SK-N-SH (cell line): ENCODE data around the gene ITGBL1. TPM values are rescaled to one million over a fixed set of nuclear protein-coding genes. Genes with fewer than 3 reads are reported as not detected.

Source experiments
- CTCF ChIA-PET: fragments of 300-600, 350-600 bp; formaldehyde crosslinking; extraction: SDS; loops from one replicate; lab custom pipeline; 2021; lab: Yijun Ruan, JAX
- POLR2A ChIA-PET: fragments of 350-600 bp; sonication (Branson Sonifier 250); formaldehyde crosslinking; extraction: SDS; loops from one replicate; lab custom pipeline; 2020; ENCODE audit warnings: antibody characterized with exemption, inconsistent platforms; lab: Yijun Ruan, JAX
- DNase-seq: peaks from one replicate; pipeline ENCODE4 v3.0.0; 2012
- H2AFZ ChIP-seq: fragments of 200-600 bp; sonication (generic); 2 replicates; pipeline ENCODE4 v1.8.1; 2016; ENCODE audit warnings: antibody characterized with exemption, mild to moderate bottlenecking, low read depth
- H3F3A ChIP-seq: fragments of 200-600 bp; sonication (generic); replicated peaks from 2 replicates; pipeline ENCODE3; 2016; ENCODE audit warnings: antibody characterized with exemption, mild to moderate bottlenecking; ENCODE audit not compliant: insufficient read depth
- H3K27ac ChIP-seq, 2 experiments: fragments of 200-500 bp in 1 of 2; fragments of 200-600 bp in 1 of 2; sonication (Bioruptor generic) in 1 of 2; sonication (generic), shearing (Covaris generic) in 1 of 2; 2 replicates each; pipeline versions ENCODE4 v1.5.1 to v1.6.1; 2014 to 2016; ENCODE audit warnings: low read depth in 2 of 2, inconsistent platforms in 1 of 2, low read length in 1 of 2, mild to moderate bottlenecking in 1 of 2, mixed read lengths in 1 of 2
- H3K27me3 ChIP-seq: fragments of 200-600 bp; sonication (generic), shearing (Covaris generic); 2 replicates; pipeline ENCODE4 v1.6.1; 2016; ENCODE audit warnings: mixed run types; ENCODE audit not compliant: insufficient read depth
- H3K36me3 ChIP-seq, 2 experiments: fragments of 200-500 bp in 1 of 2; fragments of 200-600 bp in 1 of 2; sonication (Bioruptor generic) in 1 of 2; sonication (generic) in 1 of 2; replicated peaks in 1 of 2; 2 replicates each; pipeline versions ENCODE3 to v1.5.1; 2014 to 2016; ENCODE audit warnings: low read length in 1 of 2, mild to moderate bottlenecking in 1 of 2; ENCODE audit not compliant: insufficient read depth in 2 of 2, control insufficient read depth in 1 of 2
- H3K4me1 ChIP-seq, 2 experiments: fragments of 200-500 bp in 1 of 2; fragments of 200-600 bp in 1 of 2; sonication (Bioruptor generic) in 1 of 2; sonication (generic), shearing (Covaris generic) in 1 of 2; 2 replicates each; pipeline versions ENCODE4 v1.5.1 to v1.6.1; 2014 to 2016; ENCODE audit warnings: low read depth in 1 of 2, low read length in 1 of 2, mixed run types in 1 of 2; ENCODE audit not compliant: insufficient read depth in 2 of 2, control insufficient read depth in 1 of 2
- H3K4me2 ChIP-seq: fragments of 200-600 bp; sonication (generic), shearing (Covaris generic); 2 replicates; pipeline ENCODE4 v1.6.1; 2017; ENCODE audit warnings: mixed run types
- H3K4me3 ChIP-seq, 2 experiments: fragments of 200-500 bp in 1 of 2; fragments of 200-600 bp in 1 of 2; sonication (Bioruptor generic) in 1 of 2; sonication (generic), shearing (Covaris generic) in 1 of 2; 2 replicates each; pipeline versions ENCODE4 v1.5.1 to v1.8.1; 2014 to 2016; ENCODE audit warnings: low read depth in 2 of 2, inconsistent platforms in 1 of 2, low read length in 1 of 2, mild to moderate bottlenecking in 1 of 2, mixed read lengths in 1 of 2, moderate library complexity in 1 of 2
- H3K79me2 ChIP-seq: fragments of 200-600 bp; sonication (generic); 2 replicates; pipeline ENCODE4 v1.8.1; 2017; ENCODE audit warnings: mild to moderate bottlenecking; ENCODE audit not compliant: insufficient read depth
- H3K9ac ChIP-seq: fragments of 200-600 bp; sonication (generic); 2 replicates; pipeline ENCODE4 v1.6.1; 2017; ENCODE audit warnings: mixed run types
- H3K9me2 ChIP-seq: fragments of 200-600 bp; sonication (generic); 2 replicates; pipeline ENCODE4 v1.6.1; 2017; ENCODE audit warnings: mixed run types
- H3K9me3 ChIP-seq: fragments of 200-600 bp; sonication (generic); 2 replicates; pipeline ENCODE4 v1.6.1; 2017; ENCODE audit warnings: mixed run types, mild to moderate bottlenecking, moderate library complexity
- H4K20me1 ChIP-seq: fragments of 200-600 bp; sonication (generic); 2 replicates; pipeline ENCODE4 v1.6.1; 2017; ENCODE audit warnings: mild to moderate bottlenecking, mixed run types; ENCODE audit not compliant: insufficient read depth
- CHD2 ChIP-seq: fragments of 150-350 bp; IDR thresholded peaks from 2 replicates; pipeline ENCODE4 v1.6.1; 2018; ENCODE audit warnings: low read length; ENCODE audit not compliant: partially characterized antibody
- ELF1 ChIP-seq: IDR thresholded peaks from 2 replicates; pipeline ENCODE4 v1.4.0; 2012
- FOSL2 ChIP-seq: IDR thresholded peaks from 2 replicates; pipeline ENCODE4 v1.4.0; 2012; ENCODE audit warnings: low read depth, mild to moderate bottlenecking, moderate library complexity, borderline replicate concordance
- FOXJ3 ChIP-seq: sonication (generic); formaldehyde crosslinking; IDR thresholded peaks from 2 replicates; pipeline ENCODE4 v1.5.1; 2020; ENCODE audit warnings: mild to moderate bottlenecking, missing genetic modification reagents
- FOXM1 ChIP-seq: IDR thresholded peaks from 2 replicates; pipeline ENCODE4 v1.4.0; 2012; ENCODE audit warnings: low read depth, mild to moderate bottlenecking
- GABPA ChIP-seq: IDR thresholded peaks from 2 replicates; pipeline ENCODE4 v1.4.0; 2012; ENCODE audit warnings: low read depth, mild to moderate bottlenecking
- JUND ChIP-seq: IDR thresholded peaks from 2 replicates; pipeline ENCODE4 v1.4.0; 2012
- MEF2A ChIP-seq: IDR thresholded peaks from 2 replicates; pipeline ENCODE4 v1.4.0; 2012; ENCODE audit warnings: low read depth, borderline replicate concordance
- MXI1 ChIP-seq: IDR thresholded peaks from 2 replicates; pipeline ENCODE4 v1.6.1; 2012; ENCODE audit warnings: mild to moderate bottlenecking, low read depth, low read length, improper control_type of control experiment
- NFIC ChIP-seq: IDR thresholded peaks from 2 replicates; pipeline ENCODE4 v1.4.0; 2012; ENCODE audit warnings: borderline replicate concordance
- NRF1 ChIP-seq: IDR thresholded peaks from 2 replicates; pipeline ENCODE4 v1.6.1; 2012; ENCODE audit warnings: low read depth, mild to moderate bottlenecking, low read length
- RCOR1 ChIP-seq: fragments of 150-350 bp; IDR thresholded peaks from 2 replicates; pipeline ENCODE4 v1.6.1; 2017; ENCODE audit warnings: antibody characterized with exemption, low read length
- RFX5 ChIP-seq: IDR thresholded peaks from 2 replicates; pipeline ENCODE4 v1.6.1; 2012; ENCODE audit warnings: mild to moderate bottlenecking, improper control_type of control experiment, low read length
- TCF12 ChIP-seq: IDR thresholded peaks from 2 replicates; pipeline ENCODE4 v1.4.0; 2012
- USF1 ChIP-seq: IDR thresholded peaks from 2 replicates; pipeline ENCODE4 v1.4.0; 2012; ENCODE audit warnings: low read depth, borderline replicate concordance
- WGBS: methylation state at CpG from one replicate; pipeline ENCODE4 v1.1.6; 2017; ENCODE audit warnings: low lambda C conversion rate; 5-methylcytosine and 5-hydroxymethylcytosine counted together
- polyA plus RNA-seq, 3 experiments: library from polyadenylated mRNA; depleted of rRNA; stranded (reverse); fragments of >200 nt; gene quantifications; 2 replicates each; pipeline ENCODE4 v1.2.3, GENCODE V29; 2012
- TF ChIP-seq, protein P1 (sequence below): IDR thresholded peaks from 2 replicates; pipeline ENCODE4 v1.4.0; 2012; ENCODE audit warnings: low read depth
- TF ChIP-seq, protein P2 (sequence below): fragments of 150-350 bp; IDR thresholded peaks from 2 replicates; pipeline ENCODE4 v1.6.1; 2016; ENCODE audit warnings: mild to moderate bottlenecking, low read depth, low read length
- TF ChIP-seq, protein P3 (sequence below): IDR thresholded peaks from 2 replicates; pipeline ENCODE4 v1.4.0; 2012; ENCODE audit warnings: low read depth, borderline replicate concordance
- TF ChIP-seq, protein P4 (sequence below): IDR thresholded peaks from 2 replicates; pipeline ENCODE4; 2012

Gene ITGBL1
- polyA plus RNA-seq, 1 of the 3 experiments (the other 2 are of a cell fraction), result 78.7 TPM

GRCh38 chr13:101709952-101710351 lies 257.5 kb downstream of the ITGBL1 start:
- Histone ChIP-seq H3F3A (no peaks in the 10 kb centered on the region), H3K27me3 (no peaks in the 10 kb centered on the region), H3K4me1 (no peaks in the 10 kb centered on the region), H2AFZ (no peak overlapping the region), H3K9me2 (no peaks in the 10 kb centered on the region), H4K20me1 (no peaks in the 10 kb centered on the region), H3K79me2 (no peaks in the 10 kb centered on the region), H3K9me3 (no peaks in the 10 kb centered on the region), H3K36me3 (peaks cover 31 to 66% of the 10 kb centered on the region in 2 experiments), H3K4me2 (no peak overlapping the region), H3K9ac (no peak overlapping the region), H3K4me3 (no peak overlapping the region), H3K27ac (no peak overlapping the region)
- TF ChIP-seq RFX5, result no peak
- TF ChIP-seq, protein P1, sequence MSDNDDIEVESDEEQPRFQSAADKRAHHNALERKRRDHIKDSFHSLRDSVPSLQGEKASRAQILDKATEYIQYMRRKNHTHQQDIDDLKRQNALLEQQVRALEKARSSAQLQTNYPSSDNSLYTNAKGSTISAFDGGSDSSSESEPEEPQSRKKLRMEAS, result no peak
- no peak for TF ChIP-seq FOSL2
- TF ChIP-seq, protein P2, sequence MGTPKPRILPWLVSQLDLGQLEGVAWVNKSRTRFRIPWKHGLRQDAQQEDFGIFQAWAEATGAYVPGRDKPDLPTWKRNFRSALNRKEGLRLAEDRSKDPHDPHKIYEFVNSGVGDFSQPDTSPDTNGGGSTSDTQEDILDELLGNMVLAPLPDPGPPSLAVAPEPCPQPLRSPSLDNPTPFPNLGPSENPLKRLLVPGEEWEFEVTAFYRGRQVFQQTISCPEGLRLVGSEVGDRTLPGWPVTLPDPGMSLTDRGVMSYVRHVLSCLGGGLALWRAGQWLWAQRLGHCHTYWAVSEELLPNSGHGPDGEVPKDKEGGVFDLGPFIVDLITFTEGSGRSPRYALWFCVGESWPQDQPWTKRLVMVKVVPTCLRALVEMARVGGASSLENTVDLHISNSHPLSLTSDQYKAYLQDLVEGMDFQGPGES, result no peak
- no peak for TF ChIP-seq MEF2A
- TF ChIP-seq FOXJ3 (CRISPR knock-in tag), result no peak
- TF ChIP-seq CHD2, result no peak
- no peak for TF ChIP-seq NFIC
- TF ChIP-seq JUND, result no peak
- TF ChIP-seq FOXM1, result no peak
- TF ChIP-seq RCOR1, result no peak
- POLR2A ChIA-PET, result no interaction called here
- WGBS, result 95% methylated on average over 6 of the region's 6 CpGs
- CTCF ChIA-PET, result no interaction called here
- no peak for DNase-seq

DNA sequence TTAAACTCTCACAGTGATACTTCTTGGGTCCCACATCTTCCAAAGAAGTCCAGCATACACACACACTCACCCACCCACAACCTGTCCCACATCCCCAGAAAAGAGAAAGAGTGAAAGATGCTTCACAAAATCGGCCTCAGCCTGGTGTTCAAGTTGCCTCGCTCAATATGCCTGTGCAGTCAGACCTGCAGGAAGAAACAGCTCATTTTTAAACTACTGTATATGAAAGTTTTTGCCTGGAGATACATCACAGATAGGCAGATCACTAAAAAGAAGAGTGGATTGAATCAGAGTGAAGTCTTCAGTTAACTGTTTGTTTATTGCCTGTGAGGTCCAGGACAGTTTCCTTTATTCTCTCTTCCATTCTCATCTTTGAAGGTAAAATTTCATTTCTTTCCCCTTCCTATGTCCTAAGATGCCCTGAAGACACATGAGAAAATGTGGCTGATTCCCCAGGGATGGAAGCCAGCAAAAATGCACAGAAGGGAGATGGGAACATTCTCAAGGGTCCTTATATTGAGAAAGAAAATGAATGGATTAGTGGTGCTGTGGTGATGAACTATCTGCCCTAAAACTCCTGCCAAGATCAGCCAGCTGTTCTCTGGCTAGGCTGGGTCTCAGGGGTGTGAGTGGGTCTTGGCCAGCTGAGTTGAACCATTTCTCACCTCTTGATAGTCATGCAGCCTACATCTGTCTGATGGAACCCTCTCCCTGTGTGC lies 259.0 kb downstream of the ITGBL1 start:
- no peak for DNase-seq
- Histone ChIP-seq H3K27ac (no peak overlapping the region), H3K4me2 (no peak overlapping the region), H4K20me1 (no peaks in the 10 kb centered on the region), H3K9ac (no peak overlapping the region), H3K9me3 (no peaks in the 10 kb centered on the region), H3K4me3 (no peak overlapping the region), H3K27me3 (no peaks in the 10 kb centered on the region), H2AFZ (no peak overlapping the region), H3K4me1 (no peaks in the 10 kb centered on the region), H3K79me2 (no peaks in the 10 kb centered on the region), H3K36me3 (peaks cover 39 to 78% of the 10 kb centered on the region in 2 experiments), H3K9me2 (no peaks in the 10 kb centered on the region), H3F3A (no peaks in the 10 kb centered on the region)
- ChIA-PET POLR2A (no interaction called here), CTCF (interaction anchor here (1.3 kb wide), 1 partner anchor 11 kb away, joined by 3 read pairs; no protein-coding TSS in a partner anchor)
- 85% methylated on average over 2 of the region's 2 CpGs for WGBS
- TF ChIP-seq MEF2A (no peak), ELF1 (no peak), CHD2 (no peak), TCF12 (no peak), MXI1 (no peak), NFIC (no peak), FOXJ3 (CRISPR knock-in tag) (no peak), NRF1 (no peak), FOSL2 (no peak), GABPA (no peak), FOXM1 (no peak), RCOR1 (no peak), USF1 (no peak)
- TF ChIP-seq, protein P3, sequence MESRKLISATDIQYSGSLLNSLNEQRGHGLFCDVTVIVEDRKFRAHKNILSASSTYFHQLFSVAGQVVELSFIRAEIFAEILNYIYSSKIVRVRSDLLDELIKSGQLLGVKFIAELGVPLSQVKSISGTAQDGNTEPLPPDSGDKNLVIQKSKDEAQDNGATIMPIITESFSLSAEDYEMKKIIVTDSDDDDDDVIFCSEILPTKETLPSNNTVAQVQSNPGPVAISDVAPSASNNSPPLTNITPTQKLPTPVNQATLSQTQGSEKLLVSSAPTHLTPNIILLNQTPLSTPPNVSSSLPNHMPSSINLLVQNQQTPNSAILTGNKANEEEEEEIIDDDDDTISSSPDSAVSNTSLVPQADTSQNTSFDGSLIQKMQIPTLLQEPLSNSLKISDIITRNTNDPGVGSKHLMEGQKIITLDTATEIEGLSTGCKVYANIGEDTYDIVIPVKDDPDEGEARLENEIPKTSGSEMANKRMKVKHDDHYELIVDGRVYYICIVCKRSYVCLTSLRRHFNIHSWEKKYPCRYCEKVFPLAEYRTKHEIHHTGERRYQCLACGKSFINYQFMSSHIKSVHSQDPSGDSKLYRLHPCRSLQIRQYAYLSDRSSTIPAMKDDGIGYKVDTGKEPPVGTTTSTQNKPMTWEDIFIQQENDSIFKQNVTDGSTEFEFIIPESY, result no peak
- TF ChIP-seq, protein P4, sequence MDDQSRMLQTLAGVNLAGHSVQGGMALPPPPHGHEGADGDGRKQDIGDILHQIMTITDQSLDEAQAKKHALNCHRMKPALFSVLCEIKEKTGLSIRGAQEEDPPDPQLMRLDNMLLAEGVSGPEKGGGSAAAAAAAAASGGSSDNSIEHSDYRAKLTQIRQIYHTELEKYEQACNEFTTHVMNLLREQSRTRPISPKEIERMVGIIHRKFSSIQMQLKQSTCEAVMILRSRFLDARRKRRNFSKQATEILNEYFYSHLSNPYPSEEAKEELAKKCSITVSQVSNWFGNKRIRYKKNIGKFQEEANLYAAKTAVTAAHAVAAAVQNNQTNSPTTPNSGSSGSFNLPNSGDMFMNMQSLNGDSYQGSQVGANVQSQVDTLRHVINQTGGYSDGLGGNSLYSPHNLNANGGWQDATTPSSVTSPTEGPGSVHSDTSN, result no peak
